GM19324 (cell line): ENCODE results near the gene CMTR2.

ENCODE experiments used
- ATAC-seq: cut with Tn5 transposase; IDR thresholded peaks from one replicate; pipeline ENCODE4 v1.9.1; 2021; ENCODE audit warnings: mild to moderate bottlenecking, moderate library complexity; ENCODE audit not compliant: unreplicated experiment, low FRiP score

Gene CMTR2

GRCh38 chr16:71283612-71284011, 5.6 kb downstream of the CMTR2 start:
- no peak for ATAC-seq

GRCh38 chr16:71282943-71283342, 6.3 kb downstream of the CMTR2 start:
- ATAC-seq = no peak

- ATAC-seq = no peak
Observed at GRCh38 chr16:71276589-71277334, 12.4 kb downstream of the CMTR2 start.

- no peak for ATAC-seq
Observed at GRCh38 chr16:71273384-71273783, 15.8 kb downstream of the CMTR2 start.

- no peak for ATAC-seq
Observed at GRCh38 chr16:71264299-71264698, 24.9 kb downstream of the CMTR2 start.

GRCh38 chr16:71263582-71263981, 25.6 kb downstream of the CMTR2 start:
- no peak for ATAC-seq

GRCh38 chr16:71262391-71262790, 26.8 kb downstream of the CMTR2 start:
- ATAC-seq = no peak

GRCh38 chr16:71260995-71261394, 28.2 kb downstream of the CMTR2 start:
- ATAC-seq = no peak

GRCh38 chr16:71259086-71259485, 30.1 kb downstream of the CMTR2 start:
- ATAC-seq = no peak

- no peak for ATAC-seq
Observed at GRCh38 chr16:71258372-71258771, 30.8 kb downstream of the CMTR2 start.

GRCh38 chr16:71257768-71258167, 31.4 kb downstream of the CMTR2 start:
- no peak for ATAC-seq

GRCh38 chr16:71255721-71256120, 33.5 kb downstream of the CMTR2 start:
- no peak for ATAC-seq

GRCh38 chr16:71254832-71255525, 34.2 kb downstream of the CMTR2 start:
- ATAC-seq = no peak

- ATAC-seq = no peak
Observed at GRCh38 chr16:71250461-71251235, 38.6 kb downstream of the CMTR2 start.

GRCh38 chr16:71249399-71249798, 39.8 kb downstream of the CMTR2 start:
- ATAC-seq = no peak

GRCh38 chr16:71247478-71247877, 41.7 kb downstream of the CMTR2 start:
- ATAC-seq = no peak

GRCh38 chr16:71246309-71246708, 42.9 kb downstream of the CMTR2 start:
- no peak for ATAC-seq

GRCh38 chr16:71244521-71244920, 44.7 kb downstream of the CMTR2 start:
- no peak for ATAC-seq

- no peak for ATAC-seq
Observed at GRCh38 chr16:71242601-71243000, 46.6 kb downstream of the CMTR2 start.

- ATAC-seq = no peak
Observed at GRCh38 chr16:71242036-71242435, 47.2 kb downstream of the CMTR2 start.
